Trophoblast cell (in vitro differentiated cells and primary cell): ENCODE data around the gene SNAPC1.

Experiments used
- DNase-seq, 2 donors: peaks; one replicate each; pipeline ENCODE4 v3.0.0-alpha.2; 2016
- H2AFZ ChIP-seq: 2 replicates; pipeline ENCODE4 v1.6.1; 2013; ENCODE audit warnings: low read length, moderate library complexity, mild to moderate bottlenecking; ENCODE audit not compliant: insufficient read depth, poor library complexity
- H2AK5ac ChIP-seq: 2 replicates; pipeline ENCODE4 v1.6.1; 2013; ENCODE audit warnings: mild to moderate bottlenecking, low read length
- H2BK120ac ChIP-seq: 2 replicates; pipeline ENCODE4 v1.6.1; 2013; ENCODE audit warnings: low read length, mild to moderate bottlenecking, moderate library complexity; ENCODE audit not compliant: insufficient read depth, poor library complexity
- H2BK12ac ChIP-seq: 2 replicates; pipeline ENCODE4 v1.6.1; 2013; ENCODE audit warnings: mild to moderate bottlenecking, low read length, moderate library complexity
- H2BK5ac ChIP-seq: 2 replicates; pipeline ENCODE4 v1.6.1; 2013; ENCODE audit warnings: low read length, low read depth, moderate library complexity, mild to moderate bottlenecking; ENCODE audit not compliant: poor library complexity
- H3K14ac ChIP-seq: 2 replicates; pipeline ENCODE4 v1.6.1; 2013; ENCODE audit warnings: mild to moderate bottlenecking, low read length
- H3K18ac ChIP-seq: 2 replicates; pipeline ENCODE4 v1.6.1; 2013; ENCODE audit warnings: mild to moderate bottlenecking, low read length
- H3K23ac ChIP-seq: 2 replicates; pipeline ENCODE4 v1.6.1; 2013; ENCODE audit warnings: low read length
- H3K27ac ChIP-seq: 2 replicates; pipeline ENCODE4 v1.5.1; 2013; ENCODE audit warnings: low read depth, mild to moderate bottlenecking, inconsistent platforms, low read length, moderate library complexity
- H3K27me3 ChIP-seq: 2 replicates; pipeline ENCODE4 v1.6.1; 2013; ENCODE audit warnings: inconsistent platforms, mild to moderate bottlenecking, low read length, moderate library complexity; ENCODE audit not compliant: insufficient read depth
- H3K36me3 ChIP-seq, 2 experiments: 1 replicate in 1 of 2; 2 replicates in 1 of 2; pipeline ENCODE4 v1.6.1; 2013; ENCODE audit warnings: low read length in 2 of 2, mild to moderate bottlenecking in 2 of 2, moderate library complexity in 1 of 2; ENCODE audit not compliant: insufficient read depth in 2 of 2, control insufficient read depth in 1 of 2
- H3K4ac ChIP-seq: 2 replicates; pipeline ENCODE4 v1.6.1; 2013; ENCODE audit warnings: low read depth, mild to moderate bottlenecking, low read length, moderate library complexity
- H3K4me1 ChIP-seq, 2 experiments: 1 replicate in 1 of 2; 2 replicates in 1 of 2; pipeline ENCODE4 v1.6.1; 2013; ENCODE audit warnings: low read length in 2 of 2, mild to moderate bottlenecking in 2 of 2, moderate library complexity in 1 of 2; ENCODE audit not compliant: insufficient read depth in 2 of 2, control insufficient read depth in 1 of 2
- H3K4me2 ChIP-seq: 2 replicates; pipeline ENCODE4 v1.6.1; 2013; ENCODE audit warnings: inconsistent platforms, mild to moderate bottlenecking, low read length, moderate library complexity
- H3K4me3 ChIP-seq: 2 replicates; pipeline ENCODE4 v1.5.1; 2013; ENCODE audit warnings: mild to moderate bottlenecking, low read depth, low read length, inconsistent platforms
- H3K79me1 ChIP-seq: one replicate; pipeline ENCODE4 v1.6.1; 2013; ENCODE audit warnings: low read length
- H3K79me2 ChIP-seq: 2 replicates; pipeline ENCODE4 v1.6.1; 2013; ENCODE audit warnings: low read length, mild to moderate bottlenecking; ENCODE audit not compliant: control insufficient read depth, insufficient read depth, poor library complexity
- H3K9ac ChIP-seq: 2 replicates; pipeline ENCODE4 v1.6.1; 2013; ENCODE audit warnings: mild to moderate bottlenecking, low read length
- H3K9me3 ChIP-seq: 2 replicates; pipeline ENCODE4 v1.6.1; 2013; ENCODE audit warnings: low read depth, mild to moderate bottlenecking, control low read depth, inconsistent platforms, low read length; ENCODE audit not compliant: insufficient read depth
- H4K12ac ChIP-seq: 2 replicates; pipeline ENCODE4 v1.6.1; 2013; ENCODE audit warnings: low read depth, mild to moderate bottlenecking, low read length, moderate library complexity
- H4K8ac ChIP-seq: 2 replicates; pipeline ENCODE4 v1.6.1; 2013; ENCODE audit warnings: low read depth, mild to moderate bottlenecking, low read length, moderate library complexity
- H4K91ac ChIP-seq: one replicate; pipeline ENCODE4 v1.6.1; 2013; ENCODE audit warnings: low read depth, mild to moderate bottlenecking, low read length, moderate library complexity
- WGBS: extraction: QIAGEN DNeasy Blood & Tissue Kit; methylation state at CpG from one replicate; pipeline ENCODE4 v1.1.7; 2013; ENCODE audit warnings: missing lambda C conversion rate; ENCODE audit not compliant: insufficient read length, insufficient coverage; ENCODE audit errors: extremely low coverage; 5-methylcytosine and 5-hydroxymethylcytosine counted together

The SNAPC1 gene

DNA sequence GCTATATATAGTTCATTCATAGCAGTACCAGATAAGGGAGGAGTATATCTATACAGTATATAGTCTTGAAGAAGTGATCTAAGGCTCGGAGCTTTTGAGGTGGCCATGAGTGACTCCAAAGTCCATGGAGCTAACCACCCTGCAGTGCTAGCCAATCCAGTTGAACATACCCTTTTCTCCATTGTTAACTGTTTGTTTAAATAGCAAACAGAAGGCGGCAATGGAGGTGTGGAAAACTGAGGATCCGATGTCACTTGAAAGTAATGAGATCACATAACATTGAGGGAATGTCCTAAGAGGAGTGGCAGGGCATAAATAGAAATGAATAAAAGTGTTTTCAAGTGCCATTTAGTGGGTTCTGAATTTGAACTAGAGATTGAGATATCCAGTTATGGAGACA is 12.4 kb upstream of the SNAPC1 start:
- Histone ChIP-seq H4K8ac (no peak overlapping the region), H3K18ac (no peak overlapping the region), H3K27me3 (no peaks in the 10 kb centered on the region), H2AK5ac (no peak overlapping the region), H4K12ac (no peak overlapping the region), H3K14ac (no peak overlapping the region), H3K4me2 (no peak overlapping the region), H3K4me1 (peaks cover 0 to 5% of the 10 kb centered on the region in 2 experiments), H4K91ac (no peak overlapping the region), H3K9ac (no peak overlapping the region), H3K9me3 (no peaks in the 10 kb centered on the region), H3K79me1 (no peaks in the 10 kb centered on the region), H2AFZ (no peak overlapping the region), H3K4ac (no peak overlapping the region), H2BK5ac (no peak overlapping the region), H2BK12ac (no peak overlapping the region), H2BK120ac (no peak overlapping the region), H3K23ac (no peak overlapping the region), H3K27ac (no peak overlapping the region), H3K79me2 (no peaks in the 10 kb centered on the region), H3K4me3 (no peak overlapping the region), H3K36me3 (peaks cover 11 to 12% of the 10 kb centered on the region in 2 experiments)
- no CpG with 5 or more reads among the region's 3 CpGs for WGBS
- DNase-seq: no peak

DNA sequence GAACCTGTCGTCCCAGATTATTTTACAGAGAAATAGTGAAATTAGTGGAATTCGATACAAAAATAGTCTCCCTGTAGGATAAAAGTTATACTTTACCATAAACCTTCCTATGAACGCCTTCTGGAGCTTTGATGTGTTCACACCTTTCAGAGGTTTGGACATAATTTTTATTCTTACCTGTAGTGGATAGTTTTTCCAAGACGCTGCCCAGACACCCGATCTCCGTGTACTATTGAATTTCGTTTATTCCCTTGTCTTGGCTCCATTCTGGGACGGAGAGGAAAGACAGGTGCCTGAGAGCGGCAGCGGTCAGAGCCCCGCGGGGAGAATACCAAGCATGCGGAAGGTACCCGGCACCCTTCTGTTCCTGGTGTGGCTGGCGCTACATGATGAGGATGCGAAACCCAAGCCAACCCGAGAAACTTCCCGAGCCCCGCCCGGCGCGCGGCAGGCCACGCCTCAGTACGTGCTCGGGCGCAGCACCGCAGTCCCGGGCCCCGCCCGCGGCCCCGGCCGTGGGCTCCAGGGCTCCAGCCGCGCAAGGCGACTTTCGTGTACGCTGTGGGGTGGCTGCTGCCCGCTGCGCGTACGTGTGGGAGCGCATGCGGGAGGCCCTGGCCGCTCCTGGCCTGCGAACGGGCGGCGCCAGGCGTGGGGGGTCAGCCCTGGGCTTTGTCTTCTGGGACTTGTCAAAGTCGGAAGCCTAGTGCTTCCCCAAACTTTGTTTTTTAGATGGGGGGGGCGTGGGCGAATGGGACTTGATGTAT is 11.3 kb upstream of the SNAPC1 start:
- peak overlapping the region; percentile 16 for H4K91ac ChIP-seq
- peaks cover 0 to 7% of the 10 kb centered on the region in 2 experiments for H3K4me1 ChIP-seq

DNA sequence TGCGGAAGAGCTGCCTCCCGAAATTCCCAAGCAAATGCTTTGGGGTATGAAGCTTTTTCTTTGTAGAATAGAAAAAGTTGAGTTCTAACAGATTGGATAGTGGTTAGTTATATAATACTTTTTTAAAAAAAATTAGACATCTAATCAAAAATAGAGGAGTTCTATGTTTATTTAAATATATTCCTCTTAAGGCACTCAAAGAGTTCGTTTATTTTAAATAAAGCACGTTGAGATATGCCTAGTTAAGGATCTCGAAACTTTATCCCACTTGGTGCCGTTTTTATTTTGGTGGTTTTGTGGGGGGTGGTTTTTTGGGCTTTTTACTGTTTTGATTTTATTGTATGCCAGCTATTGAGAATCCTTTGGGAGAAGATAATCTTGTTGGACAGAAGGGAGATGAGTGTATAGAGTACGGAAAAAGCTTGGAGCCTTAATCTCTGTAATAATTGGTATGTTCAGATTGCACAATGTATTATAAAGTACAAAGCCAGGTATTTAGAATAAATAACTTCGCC is 10.7 kb upstream of the SNAPC1 start:
- WGBS: no CpG with 5 or more reads among the region's 8 CpGs
- Histone ChIP-seq H3K4me2 (peak overlapping the region; percentile 65), H2AFZ (no peak overlapping the region), H4K12ac (no peak overlapping the region), H3K36me3 (peaks cover under 1 to 2% of the 10 kb centered on the region in 2 experiments), H2AK5ac (no peak overlapping the region), H3K9me3 (peaks cover 1% of the 10 kb centered on the region), H3K23ac (no peak overlapping the region), H3K27me3 (no peaks in the 10 kb centered on the region), H3K4me3 (no peak overlapping the region), H4K91ac (no peak overlapping the region), H3K18ac (no peak overlapping the region), H3K27ac (no peak overlapping the region), H3K79me1 (no peaks in the 10 kb centered on the region), H3K14ac (no peak overlapping the region), H2BK5ac (no peak overlapping the region), H3K9ac (no peak overlapping the region), H3K4ac (no peak overlapping the region), H2BK12ac (no peak overlapping the region), H2BK120ac (no peak overlapping the region), H4K8ac (no peak overlapping the region), H3K4me1 (peaks cover 0 to 7% of the 10 kb centered on the region in 2 experiments), H3K79me2 (no peaks in the 10 kb centered on the region)
- no peak for DNase-seq

More for the DNA sequence above, 11.3 kb upstream of the SNAPC1 start:
- Histone ChIP-seq H2BK12ac (no peak overlapping the region), H3K79me1 (no peaks in the 10 kb centered on the region), H2BK5ac (no peak overlapping the region), H3K9ac (no peak overlapping the region), H2AFZ (no peak overlapping the region), H3K9me3 (no peaks in the 10 kb centered on the region), H2AK5ac (no peak overlapping the region), H3K23ac (no peak overlapping the region), H3K36me3 (peaks cover 5 to 6% of the 10 kb centered on the region in 2 experiments), H3K14ac (no peak overlapping the region), H3K79me2 (no peaks in the 10 kb centered on the region), H4K12ac (no peak overlapping the region), H3K27me3 (no peaks in the 10 kb centered on the region), H2BK120ac (no peak overlapping the region), H3K4ac (no peak overlapping the region), H3K4me2 (peak overlapping the region; percentile 65), H3K4me3 (no peak overlapping the region), H4K8ac (no peak overlapping the region), H3K18ac (peak overlapping the region; percentile 36), H3K27ac (peak overlapping the region; percentile 55)
- WGBS: no CpG with 5 or more reads among the region's 54 CpGs
- peak; percentile 83 to 85 for DNase-seq

DNA sequence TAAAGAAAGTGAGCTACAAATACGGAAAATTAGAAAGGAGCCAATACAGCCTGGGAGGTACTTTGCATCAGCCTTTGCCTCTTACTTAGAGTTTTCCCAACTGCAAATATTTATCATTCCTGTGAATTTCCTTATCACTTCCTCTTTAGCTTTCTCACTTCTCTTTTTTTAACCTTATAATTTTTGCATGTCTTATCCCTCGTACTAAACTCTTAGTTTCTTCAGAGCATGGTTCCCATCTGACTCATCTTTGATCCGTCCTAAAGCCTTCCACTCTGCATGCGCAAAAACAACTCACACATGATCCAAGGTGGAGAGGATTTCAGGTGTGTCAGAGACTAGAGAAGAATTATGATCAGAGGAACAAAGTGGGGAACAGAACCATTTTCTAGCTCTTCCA is 9.6 kb upstream of the SNAPC1 start:
- no peak overlapping the region for H3K4ac ChIP-seq
- no peak overlapping the region for H3K14ac ChIP-seq
- no peaks in the 10 kb centered on the region for H3K27me3 ChIP-seq
- no peak overlapping the region for H2AK5ac ChIP-seq
- no peak overlapping the region for H2BK5ac ChIP-seq
- no peak overlapping the region for H2BK120ac ChIP-seq
- no peak overlapping the region for H3K23ac ChIP-seq
- H2AFZ ChIP-seq: no peak overlapping the region
- no peak overlapping the region for H2BK12ac ChIP-seq
- H3K27ac ChIP-seq: peak overlapping the region; percentile 71
- H4K12ac ChIP-seq: no peak overlapping the region
- H3K18ac ChIP-seq: no peak overlapping the region
- no CpG with 5 or more reads among the region's 4 CpGs for WGBS
- no peak overlapping the region for H3K4me2 ChIP-seq
- peaks cover 0 to 7% of the 10 kb centered on the region in 2 experiments for H3K4me1 ChIP-seq
- H3K79me2 ChIP-seq: no peaks in the 10 kb centered on the region
- H3K4me3 ChIP-seq: no peak overlapping the region
- H3K9me3 ChIP-seq: peaks cover 2% of the 10 kb centered on the region
- no peaks in the 10 kb centered on the region for H3K79me1 ChIP-seq
- H4K8ac ChIP-seq: no peak overlapping the region
- no peak overlapping the region for H3K9ac ChIP-seq
- no peak overlapping the region for H4K91ac ChIP-seq
- peak in 1 of 2 donors; percentile 35 for DNase-seq
- H3K36me3 ChIP-seq: peaks cover 0 to 2% of the 10 kb centered on the region in 2 experiments
